HG02571 (cell line): ENCODE data around the gene GRIA3.
"Not testable (repeated sequence)": the region's sequence is repeated elsewhere in the genome, so short reads cannot be mapped to it uniquely, and the experiment has no call there.

Experiments
- ATAC-seq: cut with Tn5 transposase; IDR thresholded peaks from one replicate; pipeline ENCODE4 v1.9.1; 2021; ENCODE audit warnings: mild to moderate bottlenecking, moderate library complexity; ENCODE audit not compliant: unreplicated experiment

The GRIA3 gene

GRCh38 chrX:123513585-123514278, 329.7 kb downstream of the GRIA3 start:
- no peak for ATAC-seq

DNA sequence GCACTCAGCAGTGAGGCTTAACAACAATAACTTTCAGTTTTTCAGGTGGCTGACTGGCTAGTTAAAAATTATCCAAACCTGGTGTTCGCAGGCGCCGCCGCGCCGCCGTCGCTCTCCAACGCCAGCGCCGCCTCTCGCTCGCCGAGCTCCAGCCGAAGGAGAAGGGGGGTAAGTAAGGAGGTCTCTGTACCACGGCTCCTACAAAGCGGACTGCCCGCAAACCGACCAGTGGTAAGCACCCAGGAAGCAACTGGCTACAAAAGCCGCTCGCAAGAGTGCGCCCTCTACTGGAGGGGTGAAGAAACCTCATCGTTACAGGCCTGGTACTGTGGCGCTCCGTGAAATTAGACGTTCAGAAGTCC, 330.2 kb downstream of the GRIA3 start:
- ATAC-seq = not testable (repeated sequence)

DNA sequence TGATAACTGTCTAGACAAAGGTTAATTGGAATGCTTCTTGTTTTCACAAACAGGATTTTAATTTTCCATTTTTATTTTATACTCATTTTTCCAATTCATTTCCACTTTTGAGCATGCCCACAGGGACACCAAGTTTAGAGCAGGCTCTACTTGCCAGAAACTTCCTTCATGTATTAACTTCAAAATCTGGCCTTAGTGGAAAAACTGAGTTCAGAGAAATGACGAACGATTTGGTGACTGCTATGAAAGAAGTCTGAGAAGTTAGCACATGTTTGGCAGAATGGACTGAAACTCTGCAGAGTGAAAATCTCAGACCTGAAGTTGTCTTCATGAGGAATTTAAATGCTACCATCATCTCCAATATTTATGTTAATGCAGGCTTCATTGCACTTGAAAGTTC, 334.7 kb downstream of the GRIA3 start:
- no peak for ATAC-seq

GRCh38 chrX:123525123-123525725, 341.1 kb downstream of the GRIA3 start:
- no peak for ATAC-seq

DNA sequence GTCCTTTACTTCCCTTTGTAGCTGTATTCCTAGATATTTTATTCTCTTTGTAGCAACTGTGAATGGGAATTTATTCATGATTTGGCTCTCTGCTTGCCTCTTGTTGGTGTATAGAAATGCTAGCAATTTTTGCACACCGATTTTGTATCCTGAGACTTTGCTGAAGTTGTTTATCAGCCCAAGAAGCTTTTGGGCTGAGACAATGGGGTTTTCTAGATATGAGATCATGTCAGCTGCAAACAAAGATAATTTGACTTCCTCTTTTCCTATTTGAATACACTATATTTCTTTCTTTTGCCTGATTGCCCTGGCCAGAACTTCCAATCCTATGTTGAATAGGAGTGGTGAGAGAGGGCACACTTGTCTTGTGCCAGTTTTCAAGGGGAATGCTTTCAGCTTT, 346.6 kb downstream of the GRIA3 start:
- not testable (repeated sequence) for ATAC-seq
